Right lobe of liver (tissue), 6 donors: ENCODE results near the gene HIGD2B. TPM values are rescaled to one million over a fixed set of nuclear protein-coding genes. Genes with fewer than 3 reads are reported as not detected.
A peak's percentile ranks its signal among the peaks of the same experiment; 100 is the strongest.
"Not testable (repeated sequence)": the region's sequence is repeated elsewhere in the genome, so short reads cannot be mapped to it uniquely, and the experiment has no call there.

ENCODE experiments used
- ATAC-seq, 4 donors: fragments of 200-7000 bp; cut with Tn5 transposase; one replicate each; pipeline ENCODE4 v1.9.1; 2020; ENCODE audit warnings: mild to moderate bottlenecking in 4 of 4, moderate library complexity in 4 of 4
- DNase-seq, 3 donors: peaks; one replicate each; pipeline ENCODE4 v3.0.0-alpha.2; 2020
- H3K27ac ChIP-seq, 3 donors: fragments of 200-600 bp; one replicate each; pipeline ENCODE4 v1.8.0; 2022
- H3K27me3 ChIP-seq, 2 donors: fragments of 200-600 bp; one replicate each; pipeline ENCODE4 v1.8.0; 2022
- H3K36me3 ChIP-seq, 4 donors: fragments of 200-600 bp; sonication (generic) in 1 of 4; one replicate each; pipeline versions ENCODE4 v1.5.1 to v1.8.0; 2017 to 2022; ENCODE audit warnings: control low read depth in 1 of 4
- H3K4me1 ChIP-seq, 4 donors: fragments of 200-600 bp; sonication (generic) in 1 of 4; one replicate each; pipeline versions ENCODE4 v1.5.1 to v1.8.0; 2017 to 2022; ENCODE audit warnings: control low read depth in 1 of 4
- H3K4me3 ChIP-seq, 3 donors: fragments of 200-600 bp; one replicate each; pipeline ENCODE4 v1.8.0; 2022
- H3K9me3 ChIP-seq, 4 donors: fragments of 200-600 bp; sonication (generic) in 1 of 4; one replicate each; pipeline versions ENCODE4 v1.5.1 to v1.8.0; 2017 to 2022; ENCODE audit warnings: control low read depth in 1 of 4
- CTCF ChIP-seq, 4 donors: fragments of 200-600 bp in 3 of 4; fragments of 450-650 bp in 1 of 4; IDR thresholded peaks; one replicate each; pipeline versions ENCODE4 v1.5.1 to v1.8.0; 2016 to 2022; ENCODE audit warnings: antibody characterized with exemption in 4 of 4, mild to moderate bottlenecking in 2 of 4
- POLR2A ChIP-seq: fragments of 450-650 bp; IDR thresholded peaks from one replicate; pipeline ENCODE4 v1.6.1; 2017; ENCODE audit warnings: antibody characterized with exemption, mild to moderate bottlenecking
- WGBS: methylation state at CpG from one replicate; pipeline ENCODE4 v1.1.6; 2018; ENCODE audit warnings: low coverage, low lambda C conversion rate; ENCODE audit not compliant: insufficient coverage; ENCODE audit errors: missing lambda C conversion rate; 5-methylcytosine and 5-hydroxymethylcytosine counted together
- intact Hi-C, 2 donors: fragments of 100-400 bp; cut with DNase I; formaldehyde crosslinking; loops; one replicate each; pipeline versions ENCODE4 v1.11.2 to v1.14.1; 2022
- total RNA-seq, 6 experiments: library from RNA; depleted of rRNA in 2 of 6; stranded (reverse); fragments of >200 nt in 2 of 6; fragmentation: NEBNext Ultra II Directional in 3 of 6; extraction: Animal tissue kit (Norgen Biotek cat#: 25700) in 3 of 6; gene quantifications; one replicate each; pipeline versions ENCODE4 v1.1.0 to v1.2.4, GENCODE V29; 2016 to 2023
- donor health status: DM: no; HTN: yes; CAD: no.
- donor health status: DM: no; HTN: no; CAD: no.
- donor health status: DM: no; HTN: no; CAD: no.
- donor health status: DM: no; HTN: yes; CAD: no.
- donor health status: DM: no; HTN: yes; CAD: no.

HIGD2B gene
- total RNA-seq, 6 experiments from 2014 or later: 0.24 TPM; not detected in 5

DNA sequence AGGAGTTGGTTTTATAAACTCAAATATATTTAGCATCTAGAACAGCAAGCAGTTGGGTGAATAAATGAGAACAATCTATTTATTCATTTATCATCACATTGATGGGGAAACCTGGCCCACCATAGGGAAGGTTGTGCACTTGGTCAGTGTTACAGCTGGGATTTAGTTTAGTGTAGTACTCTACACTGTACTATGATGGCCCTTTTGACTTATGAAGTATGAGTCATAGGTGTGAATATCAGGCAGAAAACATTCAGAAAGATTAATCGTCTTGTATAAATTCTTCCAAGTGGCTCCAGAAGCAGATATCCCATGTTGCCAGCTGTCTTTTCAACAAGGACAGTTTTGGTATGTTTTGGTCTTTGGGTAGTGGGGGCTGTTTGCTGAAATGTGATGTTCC, 38.0 kb upstream of the HIGD2B start:
- Histone ChIP-seq H3K9me3 (no peaks in the 10 kb centered on the region), H3K36me3 (no peaks in the 10 kb centered on the region), H3K27me3 (no peaks in the 10 kb centered on the region), H3K27ac (no peak overlapping the region), H3K4me3 (no peak overlapping the region), H3K4me1 (peaks cover 0 to 29% (median 3%) of the 10 kb centered on the region in 4 donors)
- no peak for TF ChIP-seq CTCF (IDR thresholded peaks at IDR 0.05)
- ATAC-seq: no peak
- no peak for DNase-seq
- intact Hi-C loops: no loop called here
- WGBS: 90% methylated on average over 1 of the region's 1 CpG

DNA sequence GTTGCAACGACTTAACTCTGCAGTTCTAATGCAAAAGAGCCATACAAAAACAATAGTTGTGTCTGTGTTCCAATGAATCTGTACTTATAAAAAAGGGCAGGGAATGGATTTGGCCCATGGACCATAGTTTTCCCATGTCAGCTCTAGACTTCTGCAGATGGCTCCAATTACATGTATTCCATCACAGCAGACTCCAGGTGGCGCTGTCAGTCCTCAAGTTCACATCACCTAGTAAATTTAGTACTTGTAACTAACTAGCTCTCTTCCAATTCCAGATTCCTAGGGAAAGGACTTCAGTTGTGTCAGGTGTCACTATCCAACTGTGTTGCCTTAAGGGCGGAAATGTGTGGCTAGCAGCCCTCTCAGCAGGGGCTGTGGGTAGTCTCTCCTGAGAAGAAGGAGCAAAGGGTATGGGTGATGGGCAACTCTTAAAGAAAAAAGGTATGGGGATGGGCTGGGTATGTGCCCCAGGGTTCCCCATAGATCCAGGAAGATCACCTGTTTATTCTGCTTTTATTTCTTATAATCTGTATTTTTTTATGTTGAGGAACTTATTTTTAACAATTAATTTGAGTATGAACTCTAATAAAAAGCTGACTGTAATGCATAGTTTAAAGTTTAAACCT, 36.2 kb upstream of the HIGD2B start:
- ATAC-seq: peak; percentile 75 to 83 (median 78)
- no peak overlapping the region for H3K27ac ChIP-seq
- peaks cover 0 to 13% (median 0%) of the 10 kb centered on the region in 4 donors for H3K36me3 ChIP-seq
- intact Hi-C loops: no loop called here
- peak; percentile 61 to 76 (median 72) for TF ChIP-seq CTCF (IDR thresholded peaks at IDR 0.05)
- TF ChIP-seq POLR2A: no peak
- 37% methylated on average over 3 of the region's 3 CpGs for WGBS
- no peaks in the 10 kb centered on the region for H3K9me3 ChIP-seq
- peak; percentile 53 to 59 (median 53) for DNase-seq
- H3K4me1 ChIP-seq: peaks cover 0 to 12% (median 1%) of the 10 kb centered on the region in 4 donors
- H3K4me3 ChIP-seq: no peak overlapping the region
- H3K27me3 ChIP-seq: no peaks in the 10 kb centered on the region

DNA sequence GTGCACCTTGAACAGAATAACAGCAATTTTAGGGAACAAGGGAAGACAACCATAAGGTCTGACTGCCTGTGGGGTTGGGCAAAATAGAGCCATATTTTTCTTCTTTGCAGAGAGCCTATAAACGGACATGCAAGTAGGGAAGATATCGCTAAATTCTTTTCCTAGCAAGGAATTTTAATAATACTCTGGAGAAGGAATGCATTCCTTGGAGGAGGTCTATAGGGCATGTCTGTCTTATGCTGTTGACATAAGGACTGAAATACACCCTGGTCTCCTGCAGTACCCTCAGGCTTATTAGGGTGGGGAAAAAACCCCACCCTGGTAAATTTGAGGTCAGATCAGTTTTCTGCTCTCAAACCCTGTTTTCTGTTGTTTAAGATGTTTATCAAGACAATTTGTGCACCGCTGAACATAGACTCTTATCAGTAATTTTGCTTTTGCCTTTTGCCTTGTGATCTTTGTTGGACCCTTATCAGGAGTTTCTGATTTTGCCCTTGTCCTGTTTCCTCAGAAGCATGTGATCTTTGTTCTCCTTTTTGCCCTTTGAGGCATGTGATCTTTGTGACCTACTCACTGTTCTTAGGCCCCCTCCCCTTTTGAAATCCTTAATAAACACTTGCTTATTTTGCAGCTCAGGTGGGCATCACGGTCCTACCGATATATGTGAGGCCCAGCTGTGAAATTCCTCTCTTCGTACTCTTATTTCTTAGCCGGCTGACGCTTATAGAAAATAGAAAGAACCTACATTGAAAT, 22.7 kb upstream of the HIGD2B start:
- H3K4me1 ChIP-seq, DNase-seq, H3K4me3 ChIP-seq, H3K27ac ChIP-seq, H3K27me3 ChIP-seq, H3K9me3 ChIP-seq, ATAC-seq, intact Hi-C loops: not testable (repeated sequence)
- 86% methylated on average over 8 of the region's 8 CpGs for WGBS
- peaks cover 0 to 12% (median 3%) of the 10 kb centered on the region in 4 donors for H3K36me3 ChIP-seq

GRCh38 chr15:72706266-72706665, 20.3 kb upstream of the HIGD2B start:
- Histone ChIP-seq H3K9me3 (no peaks in the 10 kb centered on the region), H3K27me3 (no peaks in the 10 kb centered on the region), H3K36me3 (no peaks in the 10 kb centered on the region), H3K4me1 (no peaks in the 10 kb centered on the region), H3K4me3 (no peak overlapping the region), H3K27ac (no peak overlapping the region)
- TF ChIP-seq CTCF (IDR thresholded peaks at IDR 0.05) (no peak), POLR2A (no peak)
- no peak for DNase-seq
- ATAC-seq: no peak
- WGBS: 93% methylated on average over 11 of the region's 11 CpGs
- intact Hi-C loops: no loop called here

GRCh38 chr15:72700076-72700475, 14.1 kb upstream of the HIGD2B start:
- no peak overlapping the region for H3K4me3 ChIP-seq
- no peaks in the 10 kb centered on the region for H3K27me3 ChIP-seq
- ATAC-seq (no peak), DNase-seq (no peak)
- 93% methylated on average over 9 of the region's 9 CpGs for WGBS
- no peak overlapping the region for H3K27ac ChIP-seq
- intact Hi-C loops: no loop called here
- no peaks in the 10 kb centered on the region for H3K36me3 ChIP-seq
- no peaks in the 10 kb centered on the region for H3K4me1 ChIP-seq
- H3K9me3 ChIP-seq: no peaks in the 10 kb centered on the region
- TF ChIP-seq POLR2A (no peak), CTCF (IDR thresholded peaks at IDR 0.05) (no peak)
